HCT116 (cell line): ENCODE data around the gene ZNF555. TPM values are rescaled to one million over a fixed set of nuclear protein-coding genes. Genes with fewer than 3 reads are reported as not detected.

ENCODE experiments used
- ATAC-seq: fragments of 200-7000 bp; cut with Tn5 transposase; 2 replicates; pipeline ENCODE4 v1.9.1; 2020; ENCODE audit warnings: mild to moderate bottlenecking, moderate library complexity
- BruUV-seq: library from RNA; stranded (reverse); fragments of 400-500 nt; replicated peaks from 2 replicates; lab custom pipeline; 2021; lab: Mats Ljungman, UMichigan
- CTCF ChIA-PET: fragments of 300-600 bp; sonication (Branson Sonifier 250); formaldehyde crosslinking; loops from one replicate; lab custom pipeline; 2021; ENCODE audit warnings: antibody characterized with exemption; lab: Charles Lee
- POLR2A ChIA-PET: fragments of 300-600, 350-600 bp; sonication (Branson Sonifier 250); formaldehyde crosslinking; loops from one replicate; lab custom pipeline; 2021; ENCODE audit warnings: antibody characterized with exemption; lab: Charles Lee
- RAD21 ChIA-PET, 2 experiments: fragments of 300-600 bp; sonication (Branson Sonifier 250); formaldehyde crosslinking; loops; one replicate each; lab custom pipeline; 2023; ENCODE audit warnings: low total read pairs in 2 of 2; ENCODE audit not compliant: uncharacterized antibody in 2 of 2, unreplicated experiment in 2 of 2, low non-redundant PET in 1 of 2; lab: Charles Lee
- DNase-seq: peaks from one replicate; pipeline ENCODE4 v3.0.0-alpha.2; 2010; ENCODE audit warnings: low read depth, low spot score
- H2AFZ ChIP-seq: fragments of 200-600 bp; shearing (Covaris generic), sonication (generic); 2 replicates; pipeline ENCODE4 v1.6.1; 2017; ENCODE audit warnings: low read depth, mixed run types, mixed read lengths, antibody characterized with exemption, low read length; ENCODE audit not compliant: poor library complexity, severe bottlenecking
- H3K27ac ChIP-seq: 2 replicates; pipeline ENCODE4 v1.5.1; 2012; ENCODE audit warnings: low read depth, low read length
- H3K27me3 ChIP-seq: fragments of 200-600 bp; sonication (generic); 2 replicates; pipeline ENCODE4 v1.6.1; 2016; ENCODE audit warnings: mixed run types, low read length, mixed read lengths; ENCODE audit not compliant: insufficient read depth
- H3K36me3 ChIP-seq, 2 experiments: fragments of 200-500 bp in 1 of 2; fragments of 200-600 bp in 1 of 2; sonication (Bioruptor generic) in 1 of 2; sonication (generic) in 1 of 2; 2 replicates each; pipeline versions ENCODE4 v1.5.1 to v1.6.1; 2014 to 2016; ENCODE audit warnings: low read length in 2 of 2, inconsistent platforms in 1 of 2, mixed read lengths in 1 of 2, mixed run types in 1 of 2; ENCODE audit not compliant: insufficient read depth in 2 of 2, control insufficient read depth in 1 of 2
- H3K4me1 ChIP-seq, 2 experiments: fragments of 200-600 bp in 1 of 2; sonication (generic) in 1 of 2; 2 replicates each; pipeline versions ENCODE4 v1.5.1 to v1.6.1; 2012 to 2017; ENCODE audit warnings: low read length in 2 of 2, inconsistent platforms in 1 of 2, mild to moderate bottlenecking in 1 of 2, mixed read lengths in 1 of 2, mixed run types in 1 of 2, moderate library complexity in 1 of 2; ENCODE audit not compliant: insufficient read depth in 2 of 2, control insufficient read depth in 1 of 2
- H3K4me2 ChIP-seq: fragments of 200-600 bp; sonication (generic); 2 replicates; pipeline ENCODE4 v1.6.1; 2017; ENCODE audit warnings: mixed run types, low read length, mixed read lengths
- H3K4me3 ChIP-seq, 2 experiments: fragments of 200-600 bp in 1 of 2; sonication (generic) in 1 of 2; replicated peaks in 1 of 2; 2 replicates each; pipeline ENCODE4 v1.5.1; 2011 to 2016; ENCODE audit warnings: low read length in 2 of 2, control low read depth in 1 of 2, low read depth in 1 of 2, mild to moderate bottlenecking in 1 of 2, mixed read lengths in 1 of 2, mixed run types in 1 of 2
- H3K79me2 ChIP-seq: fragments of 200-600 bp; sonication (generic); 2 replicates; pipeline ENCODE4 v1.6.1; 2017; ENCODE audit warnings: mild to moderate bottlenecking, mixed run types, low read length, moderate library complexity, mixed read lengths; ENCODE audit not compliant: insufficient read depth
- H3K9ac ChIP-seq: fragments of 200-600 bp; sonication (generic); 2 replicates; pipeline ENCODE4 v1.6.1; 2016; ENCODE audit warnings: low read length, mixed read lengths
- H3K9me2 ChIP-seq: fragments of 200-600 bp; sonication (generic), shearing (Covaris generic); 2 replicates; pipeline ENCODE4 v1.6.1; 2017; ENCODE audit warnings: mixed run types, mild to moderate bottlenecking, moderate library complexity; ENCODE audit not compliant: insufficient read depth
- H3K9me3 ChIP-seq, 2 experiments: fragments of 200-500 bp in 1 of 2; fragments of 200-600 bp in 1 of 2; sonication (Bioruptor generic) in 1 of 2; sonication (generic) in 1 of 2; 2 replicates each; pipeline ENCODE4 v1.6.1; 2014 to 2017; ENCODE audit warnings: low read length in 2 of 2, mixed read lengths in 2 of 2, inconsistent platforms in 1 of 2, low read depth in 1 of 2, mild to moderate bottlenecking in 1 of 2, mixed run types in 1 of 2, moderate library complexity in 1 of 2; ENCODE audit not compliant: control insufficient read depth in 1 of 2, insufficient read depth in 1 of 2
- H4K20me1 ChIP-seq: fragments of 200-600 bp; sonication (generic), shearing (Covaris generic); 2 replicates; pipeline ENCODE4 v1.6.1; 2017; ENCODE audit warnings: mixed run types, mild to moderate bottlenecking, moderate library complexity; ENCODE audit not compliant: insufficient read depth
- ATF3 ChIP-seq: IDR thresholded peaks from 2 replicates; pipeline ENCODE4 v1.6.1; 2012
- CBX3 ChIP-seq: IDR thresholded peaks from 2 replicates; pipeline ENCODE4 v1.6.1; 2012; ENCODE audit warnings: low read depth
- CEBPB ChIP-seq: IDR thresholded peaks from 2 replicates; pipeline ENCODE4 v1.6.1; 2012; ENCODE audit warnings: low read depth
- CTCF ChIP-seq, 3 experiments: fragments of 200-600 bp in 1 of 3; sonication (generic) in 1 of 3; IDR thresholded peaks in 2 of 3; conservative IDR thresholded peaks in 1 of 3; 2 replicates each; pipeline ENCODE4 v1.5.1; 2012 to 2017; ENCODE audit warnings: low read depth in 2 of 3, low read length in 2 of 3, antibody characterized with exemption in 1 of 3, borderline replicate concordance in 1 of 3, control low read depth in 1 of 3, mild to moderate bottlenecking in 1 of 3, mixed read lengths in 1 of 3, mixed run types in 1 of 3, moderate library complexity in 1 of 3; ENCODE audit not compliant: insufficient read depth in 1 of 3
- EGR1 ChIP-seq: IDR thresholded peaks from 2 replicates; pipeline ENCODE4 v1.6.1; 2012; ENCODE audit warnings: low read depth
- ELF1 ChIP-seq: IDR thresholded peaks from 2 replicates; pipeline ENCODE4 v1.6.1; 2012; ENCODE audit warnings: low read depth, borderline replicate concordance
- EZH2 ChIP-seq: fragments of 200-600 bp; sonication (generic); IDR thresholded peaks from 2 replicates; pipeline ENCODE4 v1.6.1; 2017; ENCODE audit warnings: antibody characterized with exemption, mixed run types
- EZH2phosphoT487 ChIP-seq: fragments of 200-600 bp; IDR thresholded peaks from 2 replicates; pipeline ENCODE4 v1.6.1; 2018; ENCODE audit warnings: antibody characterized with exemption, borderline replicate concordance
- JUND ChIP-seq: IDR thresholded peaks from 2 replicates; pipeline ENCODE4 v1.6.1; 2012
- POLR2A ChIP-seq: IDR thresholded peaks from 2 replicates; pipeline ENCODE4 v1.7.0; 2011; ENCODE audit warnings: borderline replicate concordance; ENCODE audit not compliant: insufficient read depth, insufficient read length; ENCODE audit errors: extremely low read depth
- POLR2AphosphoS5 ChIP-seq: IDR thresholded peaks from 2 replicates; pipeline ENCODE4 v1.6.1; 2011; ENCODE audit warnings: mild to moderate bottlenecking, low read depth, low read length, moderate library complexity
- SP1 ChIP-seq: IDR thresholded peaks from 2 replicates; pipeline ENCODE4 v1.6.1; 2012; ENCODE audit warnings: low read depth
- YY1 ChIP-seq: IDR thresholded peaks from 2 replicates; pipeline ENCODE4 v1.6.1; 2011; ENCODE audit warnings: low read length, low read depth, moderate library complexity, mild to moderate bottlenecking; ENCODE audit not compliant: insufficient replicate concordance; ENCODE audit errors: extremely low read depth
- ZFX ChIP-seq: fragments of 450-650 bp; IDR thresholded peaks from 2 replicates; pipeline ENCODE4 v1.6.1; 2017
- intact Hi-C: fragments of 100-400 bp; cut with micrococcal nuclease; formaldehyde crosslinking; loops from 2 replicates; pipeline ENCODE4 v1.10.0; 2022
- total RNA-seq: library from RNA; stranded (reverse); gene quantifications from one replicate; pipeline ENCODE4 v1.2.1, GENCODE V29; 2021; ENCODE audit not compliant: unreplicated experiment
- TF ChIP-seq, protein P1 (sequence below): IDR thresholded peaks from 2 replicates; pipeline ENCODE4 v1.6.1; 2011; ENCODE audit warnings: mild to moderate bottlenecking, low read length, moderate library complexity; ENCODE audit not compliant: insufficient replicate concordance; ENCODE audit errors: extremely low read depth

Gene ZNF555
- total RNA-seq, 1 experiment from 2014 or later, result 4.5 TPM

DNA sequence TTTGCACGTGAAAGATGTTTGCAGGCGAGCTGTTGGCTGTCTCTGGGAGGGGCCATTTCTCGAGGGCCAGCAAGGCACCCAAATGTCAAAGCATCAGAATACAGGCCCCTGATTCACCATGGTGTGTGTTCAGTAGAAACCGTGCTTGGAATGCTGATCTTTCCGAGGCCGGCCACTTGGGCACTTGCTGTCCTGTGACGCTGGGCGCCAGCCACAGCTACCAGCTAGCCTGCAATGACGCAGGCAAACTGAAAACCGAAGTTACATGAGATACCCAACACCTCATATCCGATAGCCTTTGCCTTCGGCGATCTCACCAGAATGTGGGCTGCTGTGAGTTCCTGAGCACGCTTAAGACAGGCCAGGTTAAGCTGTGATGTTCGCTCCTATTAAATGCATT, 44.0 kb upstream of the ZNF555 start (continued):
- TF ChIP-seq CBX3, result no peak
- TF ChIP-seq EGR1, result no peak
- TF ChIP-seq ZFX, result no peak
- TF ChIP-seq SP1, result no peak
- TF ChIP-seq, all 23 proteins: peak for 0

GRCh38 chr19:2798158-2798685, 43.1 kb upstream of the ZNF555 start:
- Histone ChIP-seq H3K9me3 (no peaks in the 10 kb centered on the region), H3K4me2 (no peak overlapping the region), H2AFZ (no peak overlapping the region), H3K4me1 (peaks cover 0 to 6% of the 10 kb centered on the region in 2 experiments; a peak in 2 of 4 replicates), H4K20me1 (no peaks in the 10 kb centered on the region), H3K4me3 (no peak overlapping the region), H3K9ac (no peak overlapping the region), H3K36me3 (peaks cover 41 to 64% of the 10 kb centered on the region in 2 experiments; a peak in 3 of 4 replicates), H3K27me3 (no peaks in the 10 kb centered on the region), H3K27ac (no peak overlapping the region), H3K9me2 (no peaks in the 10 kb centered on the region), H3K79me2 (peaks cover 45% of the 10 kb centered on the region)
- no TSS peak for BruUV-seq
- ATAC-seq (no peak), DNase-seq (no peak)
- RAD21 ChIA-PET, result interaction anchor here in 1 of 2 experiments (0.6 kb wide), 1 partner anchor 167 kb away, joined by 5 read pairs; no protein-coding TSS in a partner anchor
- CTCF ChIA-PET, result no interaction called here
- TF ChIP-seq ATF3 (no peak), EGR1 (no peak), POLR2A (no peak), CEBPB (no peak), ZFX (no peak), JUND (no peak), CBX3 (no peak), ELF1 (no peak), POLR2AphosphoS5 (no peak), YY1 (no peak), EZH2phosphoT487 (no peak), EZH2 (no peak), CTCF (IDR thresholded peaks at IDR 0.05 in 2 of 3, conservative IDR thresholded peaks at IDR 0.05 in 1 of 3; ENCODE audit: borderline replicate concordance in 1 of 3, insufficient read depth in 1 of 3, low read depth in 2 of 3, low read length in 2 of 3) (no peak)
- TF ChIP-seq, protein P1, sequence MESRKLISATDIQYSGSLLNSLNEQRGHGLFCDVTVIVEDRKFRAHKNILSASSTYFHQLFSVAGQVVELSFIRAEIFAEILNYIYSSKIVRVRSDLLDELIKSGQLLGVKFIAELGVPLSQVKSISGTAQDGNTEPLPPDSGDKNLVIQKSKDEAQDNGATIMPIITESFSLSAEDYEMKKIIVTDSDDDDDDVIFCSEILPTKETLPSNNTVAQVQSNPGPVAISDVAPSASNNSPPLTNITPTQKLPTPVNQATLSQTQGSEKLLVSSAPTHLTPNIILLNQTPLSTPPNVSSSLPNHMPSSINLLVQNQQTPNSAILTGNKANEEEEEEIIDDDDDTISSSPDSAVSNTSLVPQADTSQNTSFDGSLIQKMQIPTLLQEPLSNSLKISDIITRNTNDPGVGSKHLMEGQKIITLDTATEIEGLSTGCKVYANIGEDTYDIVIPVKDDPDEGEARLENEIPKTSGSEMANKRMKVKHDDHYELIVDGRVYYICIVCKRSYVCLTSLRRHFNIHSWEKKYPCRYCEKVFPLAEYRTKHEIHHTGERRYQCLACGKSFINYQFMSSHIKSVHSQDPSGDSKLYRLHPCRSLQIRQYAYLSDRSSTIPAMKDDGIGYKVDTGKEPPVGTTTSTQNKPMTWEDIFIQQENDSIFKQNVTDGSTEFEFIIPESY, result no peak
- intact Hi-C loops, result no loop called here
- POLR2A ChIA-PET, result no interaction called here
